ENCODE results near the gene KDM4C. TPM values are rescaled to one million over a fixed set of nuclear protein-coding genes. Genes with fewer than 3 reads are reported as not detected.

KDM4C gene
- total RNA-seq, 4 donors from 2014 or later = 52.1 to 83.6 (median 65.5) TPM

Small RNAs within 50 kb of the gene (small RNA-seq; reads per million reads assigned to genes)
- gene SNRPEP2 = not detected

Other genes with a start within 250 kb of the KDM4C start
- gene GLDC, start 112.2 kb upstream of the KDM4C start, total RNA-seq = 10 to 100 TPM in 2 of 4 donors, 1 to 10 TPM in 2; 1.7 to 15.1 (median 8.6) TPM

All from thyroid gland (tissue), 4 donors.